ENCODE measurements around the gene CEP41. TPM values are rescaled to one million over a fixed set of nuclear protein-coding genes. Genes with fewer than 3 reads are reported as not detected.

Gene CEP41
- total RNA-seq, 2 donors from 2014 or later = 11.4 to 13.0 TPM

DNA sequence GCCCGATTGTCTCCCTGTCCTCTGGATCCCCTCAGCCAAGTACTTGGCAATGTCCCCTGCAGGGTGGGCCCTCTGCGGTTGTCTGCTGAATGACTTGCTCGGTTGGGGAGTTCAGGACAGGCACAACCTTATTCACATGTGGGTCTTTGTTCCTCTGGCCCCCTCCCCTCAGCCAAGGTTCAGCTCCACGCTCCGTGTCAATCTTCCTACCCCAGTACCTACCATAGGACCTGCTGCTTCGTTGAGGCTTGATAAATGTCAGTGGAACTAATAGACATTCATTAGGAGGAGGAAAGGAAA is 89.1 kb downstream of the CEP41 start:
- H3K27ac ChIP-seq (ENCODE audit: low read depth, low read length) = peak overlapping the region; percentile 97

DNA sequence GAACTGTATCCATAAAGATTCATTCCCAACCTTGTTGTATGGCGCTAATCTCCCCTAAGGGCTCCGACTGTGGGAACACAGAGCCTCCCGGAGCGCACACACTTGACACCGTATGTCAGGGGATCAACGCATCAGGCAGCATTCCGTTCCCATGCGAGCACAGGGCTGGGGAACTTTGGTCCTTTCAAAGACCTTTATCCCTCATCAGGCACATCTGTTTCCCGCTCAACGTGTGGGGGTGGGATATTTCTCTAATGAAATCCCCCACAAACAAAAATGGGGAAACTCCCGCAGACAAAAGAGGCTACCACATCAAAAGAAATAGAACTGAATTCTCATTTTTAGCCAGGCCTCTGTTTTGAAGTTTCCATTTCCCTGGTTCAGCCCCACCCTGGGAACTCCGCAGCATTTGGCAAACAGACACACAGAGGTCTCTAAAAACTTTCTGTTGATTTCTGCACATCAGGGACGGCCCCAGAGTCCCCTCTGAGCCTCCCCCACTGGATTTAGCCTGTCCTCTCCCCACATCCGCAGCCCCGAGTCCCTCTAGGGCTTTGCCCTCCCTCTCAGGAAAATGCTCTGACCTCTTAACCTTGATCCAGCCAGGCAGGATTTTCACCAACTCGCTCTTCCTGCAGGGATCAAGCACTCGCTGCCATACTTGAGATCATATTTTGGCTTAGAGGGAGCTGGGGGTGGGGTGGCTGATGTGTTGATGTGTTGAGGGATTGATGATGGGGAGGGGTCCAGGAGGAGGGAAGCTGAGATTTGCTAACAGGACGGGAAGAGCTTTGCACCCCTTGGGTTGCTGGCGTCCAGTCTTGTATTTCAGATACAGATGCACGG is 89.6 kb downstream of the CEP41 start:
- no peaks in the 10 kb centered on the region for H3K36me3 Mint-ChIP-seq (ENCODE audit: low read depth)
- Histone ChIP-seq H3K36me3 (ENCODE audit: control insufficient read depth, insufficient read depth, low read length) (no peaks in the 10 kb centered on the region), H3K9ac (ENCODE audit: extremely low read depth, low read length, poor library complexity, severe bottlenecking) (no peak overlapping the region), H3K9me3 (ENCODE audit: control insufficient read depth, low read length) (no peaks in the 10 kb centered on the region), H3K27ac (ENCODE audit: low read depth, low read length) (peak overlapping the region; percentile 97), H3K4me1 (ENCODE audit: control insufficient read depth, insufficient read depth, low read length) (peaks cover 5% of the 10 kb centered on the region), H3K27me3 (ENCODE audit: control insufficient read depth, insufficient read depth, low read length, poor library complexity, severe bottlenecking) (peaks cover 6% of the 10 kb centered on the region), H3K4me3 (ENCODE audit: low read length) (no peak overlapping the region)
- TF ChIP-seq, protein P1, sequence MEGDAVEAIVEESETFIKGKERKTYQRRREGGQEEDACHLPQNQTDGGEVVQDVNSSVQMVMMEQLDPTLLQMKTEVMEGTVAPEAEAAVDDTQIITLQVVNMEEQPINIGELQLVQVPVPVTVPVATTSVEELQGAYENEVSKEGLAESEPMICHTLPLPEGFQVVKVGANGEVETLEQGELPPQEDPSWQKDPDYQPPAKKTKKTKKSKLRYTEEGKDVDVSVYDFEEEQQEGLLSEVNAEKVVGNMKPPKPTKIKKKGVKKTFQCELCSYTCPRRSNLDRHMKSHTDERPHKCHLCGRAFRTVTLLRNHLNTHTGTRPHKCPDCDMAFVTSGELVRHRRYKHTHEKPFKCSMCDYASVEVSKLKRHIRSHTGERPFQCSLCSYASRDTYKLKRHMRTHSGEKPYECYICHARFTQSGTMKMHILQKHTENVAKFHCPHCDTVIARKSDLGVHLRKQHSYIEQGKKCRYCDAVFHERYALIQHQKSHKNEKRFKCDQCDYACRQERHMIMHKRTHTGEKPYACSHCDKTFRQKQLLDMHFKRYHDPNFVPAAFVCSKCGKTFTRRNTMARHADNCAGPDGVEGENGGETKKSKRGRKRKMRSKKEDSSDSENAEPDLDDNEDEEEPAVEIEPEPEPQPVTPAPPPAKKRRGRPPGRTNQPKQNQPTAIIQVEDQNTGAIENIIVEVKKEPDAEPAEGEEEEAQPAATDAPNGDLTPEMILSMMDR (conservative IDR thresholded peaks at IDR 0.05) = no peak
- no peak overlapping the region for H3K27ac Mint-ChIP-seq
- 57 to 75% methylated on average over 13 to 20 of the region's 20 CpGs for WGBS, 2 experiments (ENCODE audit: insufficient coverage in 1 of 2, insufficient read length in 1 of 2)
- H3K9me3 Mint-ChIP-seq = no peaks in the 10 kb centered on the region
- no peak for DNase-seq
- H3K4me1 Mint-ChIP-seq = peaks cover 26% of the 10 kb centered on the region
- H3K27me3 Mint-ChIP-seq (ENCODE audit: insufficient read depth) = peaks cover 11% of the 10 kb centered on the region
- no peak overlapping the region for H3K4me3 Mint-ChIP-seq

More for the DNA sequence above, 89.1 kb downstream of the CEP41 start:
- Mint-ChIP-seq H3K27ac (no peak overlapping the region), H3K36me3 (ENCODE audit: low read depth) (no peaks in the 10 kb centered on the region), H3K4me1 (peaks cover 32% of the 10 kb centered on the region), H3K4me3 (no peak overlapping the region), H3K27me3 (ENCODE audit: insufficient read depth) (peaks cover 11% of the 10 kb centered on the region), H3K9me3 (no peaks in the 10 kb centered on the region)
- TF ChIP-seq, protein P1 (conservative IDR thresholded peaks at IDR 0.05) = no peak
- WGBS, 2 experiments (ENCODE audit: insufficient coverage in 1 of 2, insufficient read length in 1 of 2) = 57 to 73% methylated on average over 2 to 6 of the region's 6 CpGs
- Histone ChIP-seq H3K4me3 (ENCODE audit: low read length) (no peak overlapping the region), H3K9ac (ENCODE audit: extremely low read depth, low read length, poor library complexity, severe bottlenecking) (no peak overlapping the region), H3K4me1 (ENCODE audit: control insufficient read depth, insufficient read depth, low read length) (peaks cover 5% of the 10 kb centered on the region), H3K9me3 (ENCODE audit: control insufficient read depth, low read length) (no peaks in the 10 kb centered on the region), H3K27me3 (ENCODE audit: control insufficient read depth, insufficient read depth, low read length, poor library complexity, severe bottlenecking) (peaks cover 6% of the 10 kb centered on the region), H3K36me3 (ENCODE audit: control insufficient read depth, insufficient read depth, low read length) (no peaks in the 10 kb centered on the region)
- DNase-seq = no peak

DNA sequence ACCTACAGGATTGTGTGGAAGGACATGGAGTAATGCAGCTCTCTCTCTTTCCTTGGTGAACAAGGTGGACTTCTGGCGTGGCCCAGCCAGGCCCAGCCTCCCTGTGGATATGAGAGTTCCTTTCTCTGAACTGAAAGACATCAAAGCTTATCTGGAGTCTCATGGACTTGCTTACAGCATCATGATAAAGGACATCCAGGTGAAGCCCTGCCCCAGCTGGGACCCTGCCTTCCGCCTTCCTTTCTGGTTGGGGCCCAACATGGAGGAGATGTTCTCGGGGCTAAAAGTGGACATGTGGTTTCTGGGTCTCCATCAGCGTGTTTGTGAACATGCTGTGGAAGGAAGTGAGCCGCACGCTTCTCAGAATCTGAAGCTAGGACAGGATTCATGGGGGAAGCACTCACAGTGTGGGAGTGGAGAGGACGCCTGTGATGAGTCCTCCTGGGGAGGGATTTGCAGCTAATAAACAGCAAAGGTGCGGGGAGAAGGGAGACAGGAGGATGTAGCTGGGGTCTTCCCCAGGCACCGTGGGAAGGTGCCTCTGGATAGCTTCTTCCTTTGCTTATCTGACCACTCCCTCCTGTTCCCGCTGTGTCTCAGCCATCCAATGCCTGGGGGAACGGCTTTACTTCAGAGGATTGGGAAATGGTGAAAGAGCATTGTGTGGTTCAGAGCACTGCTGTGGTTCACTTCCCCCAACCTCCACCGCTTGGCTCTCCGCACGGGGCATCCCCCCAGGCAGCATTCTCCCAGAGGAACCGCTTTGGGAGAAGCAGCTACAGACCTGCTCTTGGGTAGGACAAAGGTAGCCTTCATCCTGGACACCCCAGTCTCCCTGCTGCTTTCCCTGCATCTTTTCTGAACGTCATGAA is 90.7 kb downstream of the CEP41 start:
- Histone ChIP-seq H3K9ac (ENCODE audit: extremely low read depth, low read length, poor library complexity, severe bottlenecking) (no peak overlapping the region), H3K4me1 (ENCODE audit: control insufficient read depth, insufficient read depth, low read length) (peaks cover 5% of the 10 kb centered on the region), H3K36me3 (ENCODE audit: control insufficient read depth, insufficient read depth, low read length) (no peaks in the 10 kb centered on the region), H3K27me3 (ENCODE audit: control insufficient read depth, insufficient read depth, low read length, poor library complexity, severe bottlenecking) (peaks cover 6% of the 10 kb centered on the region), H3K27ac (ENCODE audit: low read depth, low read length) (peak overlapping the region; percentile 97), H3K9me3 (ENCODE audit: control insufficient read depth, low read length) (no peaks in the 10 kb centered on the region), H3K4me3 (ENCODE audit: low read length) (no peak overlapping the region)
- TF ChIP-seq, protein P1 (conservative IDR thresholded peaks at IDR 0.05) = no peak
- peak; percentile 71 for DNase-seq
- Mint-ChIP-seq H3K27me3 (ENCODE audit: insufficient read depth) (peaks cover 11% of the 10 kb centered on the region), H3K27ac (no peak overlapping the region), H3K4me1 (peaks cover 29% of the 10 kb centered on the region), H3K4me3 (no peak overlapping the region), H3K9me3 (no peaks in the 10 kb centered on the region), H3K36me3 (ENCODE audit: low read depth) (no peaks in the 10 kb centered on the region)
- WGBS, 2 experiments (ENCODE audit: insufficient coverage in 1 of 2, insufficient read length in 1 of 2) = 67 to 70% methylated on average over 11 to 16 of the region's 16 CpGs

All from endodermal cell (in vitro differentiated cells).